Measurements from ENCODE around the gene CBFA2T3. TPM values are rescaled to one million over a fixed set of nuclear protein-coding genes. Genes with fewer than 3 reads are reported as not detected.

CBFA2T3 gene
- total RNA-seq, 1 donor from 2014 or later: 2.4 TPM

- FAIRE-seq: no peak
- Mint-ChIP-seq H3K36me3 (ENCODE audit: low read depth, unreplicated experiment) (peaks cover 12% of the 10 kb centered on the region), H3K27ac (ENCODE audit: unreplicated experiment) (no peak overlapping the region), H3K27me3 (ENCODE audit: low read depth, unreplicated experiment) (no peaks in the 10 kb centered on the region), H3K4me1 (ENCODE audit: low read depth, unreplicated experiment) (peaks cover 6% of the 10 kb centered on the region), H3K4me3 (ENCODE audit: unreplicated experiment) (no peak overlapping the region), H3K9me3 (ENCODE audit: unreplicated experiment) (peaks cover 2% of the 10 kb centered on the region)
- Histone ChIP-seq H3K4me3 (ENCODE audit: insufficient read depth, low read depth, low read length) (no peak overlapping the region), H3K27ac (ENCODE audit: low read depth, low read length) (no peak overlapping the region), H3K27me3 (ENCODE audit: insufficient read depth, low read length) (no peaks in the 10 kb centered on the region), H3K36me3 (ENCODE audit: insufficient read depth, low read length) (peaks cover 3% of the 10 kb centered on the region), H3K4me2 (ENCODE audit: low read length) (no peak overlapping the region), H3K4me1 (ENCODE audit: insufficient read depth, low read length) (peaks cover 12% of the 10 kb centered on the region), H4K20me1 (ENCODE audit: insufficient read depth, low read length) (peaks cover 50% of the 10 kb centered on the region), H2AFZ (ENCODE audit: low read depth, low read length) (no peak overlapping the region), H3K9ac (ENCODE audit: low read length) (no peak overlapping the region), H3K9me3 (ENCODE audit: insufficient read depth, low read depth, low read length) (no peaks in the 10 kb centered on the region), H3K79me2 (ENCODE audit: insufficient read depth, low read length) (peaks cover 34% of the 10 kb centered on the region)
- DNase-seq (ENCODE audit: low read depth): no peak
- TF ChIP-seq EZH2 (IDR thresholded peaks at IDR 0.05; ENCODE audit: insufficient read depth, low read length) (no peak), CTCF (IDR thresholded peaks at IDR 0.05; ENCODE audit: insufficient read depth, low read depth, low read length) (no peak)
Measured at GRCh38 chr16:88854306-88855111, 122.5 kb downstream of the CBFA2T3 start.

- H3K4me3 ChIP-seq (ENCODE audit: insufficient read depth, low read depth, low read length): no peak overlapping the region
- no peak for TF ChIP-seq EZH2 (IDR thresholded peaks at IDR 0.05; ENCODE audit: insufficient read depth, low read length)
- no peak for TF ChIP-seq CTCF (IDR thresholded peaks at IDR 0.05; ENCODE audit: insufficient read depth, low read depth, low read length)
- peaks cover 11% of the 10 kb centered on the region for H3K36me3 Mint-ChIP-seq (ENCODE audit: low read depth, unreplicated experiment)
- H3K9ac ChIP-seq (ENCODE audit: low read length): no peak overlapping the region
- peaks cover 29% of the 10 kb centered on the region for H3K79me2 ChIP-seq (ENCODE audit: insufficient read depth, low read length)
- no peak overlapping the region for H2AFZ ChIP-seq (ENCODE audit: low read depth, low read length)
- H4K20me1 ChIP-seq (ENCODE audit: insufficient read depth, low read length): peaks cover 45% of the 10 kb centered on the region
- FAIRE-seq (no peak), DNase-seq (ENCODE audit: low read depth) (no peak)
- H3K4me2 ChIP-seq (ENCODE audit: low read length): no peak overlapping the region
- peaks cover 6% of the 10 kb centered on the region for H3K4me1 Mint-ChIP-seq (ENCODE audit: low read depth, unreplicated experiment)
- no peaks in the 10 kb centered on the region for H3K36me3 ChIP-seq (ENCODE audit: insufficient read depth, low read length)
- no peak overlapping the region for H3K27ac ChIP-seq (ENCODE audit: low read depth, low read length)
- H3K9me3 ChIP-seq (ENCODE audit: insufficient read depth, low read depth, low read length): no peaks in the 10 kb centered on the region
- H3K4me3 Mint-ChIP-seq (ENCODE audit: unreplicated experiment): no peak overlapping the region
- H3K27me3 Mint-ChIP-seq (ENCODE audit: low read depth, unreplicated experiment): no peaks in the 10 kb centered on the region
- H3K27ac Mint-ChIP-seq (ENCODE audit: unreplicated experiment): no peak overlapping the region
- no peaks in the 10 kb centered on the region for H3K27me3 ChIP-seq (ENCODE audit: insufficient read depth, low read length)
- peaks cover 2% of the 10 kb centered on the region for H3K9me3 Mint-ChIP-seq (ENCODE audit: unreplicated experiment)
- peaks cover 12% of the 10 kb centered on the region for H3K4me1 ChIP-seq (ENCODE audit: insufficient read depth, low read length)
Measured at GRCh38 chr16:88853325-88853941, 123.6 kb downstream of the CBFA2T3 start.

DNA sequence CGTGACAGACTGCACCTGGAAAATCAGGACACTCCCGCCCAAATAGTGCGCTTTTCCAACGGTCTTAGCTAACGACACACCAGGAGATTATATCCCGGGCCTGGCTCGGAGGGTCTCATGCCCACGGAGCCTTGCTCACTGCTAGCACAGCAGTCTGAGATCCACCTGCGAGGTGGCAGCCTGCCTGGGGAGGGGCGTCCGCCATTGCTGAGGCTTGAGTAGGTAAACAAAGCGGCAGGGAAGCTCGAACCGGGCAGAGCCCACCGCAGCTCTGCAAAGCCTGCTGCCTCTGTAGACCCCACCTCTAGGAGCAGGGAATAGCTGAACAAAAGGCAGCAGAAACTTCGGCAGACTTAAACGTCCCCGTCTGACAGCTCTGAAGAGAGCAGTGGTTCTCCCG lies 125.4 kb downstream of the CBFA2T3 start:
- H2AFZ ChIP-seq (ENCODE audit: low read depth, low read length): no peak overlapping the region
- Mint-ChIP-seq H3K9me3 (ENCODE audit: unreplicated experiment) (no peaks in the 10 kb centered on the region), H3K4me1 (ENCODE audit: low read depth, unreplicated experiment) (peaks cover 4% of the 10 kb centered on the region), H3K27me3 (ENCODE audit: low read depth, unreplicated experiment) (no peaks in the 10 kb centered on the region), H3K36me3 (ENCODE audit: low read depth, unreplicated experiment) (peaks cover 11% of the 10 kb centered on the region), H3K27ac (ENCODE audit: unreplicated experiment) (no peak overlapping the region), H3K4me3 (ENCODE audit: unreplicated experiment) (no peak overlapping the region)
- H4K20me1 ChIP-seq (ENCODE audit: insufficient read depth, low read length): peaks cover 45% of the 10 kb centered on the region
- peaks cover 16% of the 10 kb centered on the region for H3K79me2 ChIP-seq (ENCODE audit: insufficient read depth, low read length)
- H3K4me2 ChIP-seq (ENCODE audit: low read length): no peak overlapping the region
- H3K4me1 ChIP-seq (ENCODE audit: insufficient read depth, low read length): peaks cover 8% of the 10 kb centered on the region
- TF ChIP-seq EZH2 (IDR thresholded peaks at IDR 0.05; ENCODE audit: insufficient read depth, low read length) (no peak), CTCF (IDR thresholded peaks at IDR 0.05; ENCODE audit: insufficient read depth, low read depth, low read length) (no peak)
- DNase-seq (ENCODE audit: low read depth) (no peak), FAIRE-seq (no peak)
- H3K27ac ChIP-seq (ENCODE audit: low read depth, low read length): no peak overlapping the region
- no peaks in the 10 kb centered on the region for H3K9me3 ChIP-seq (ENCODE audit: insufficient read depth, low read depth, low read length)
- H3K36me3 ChIP-seq (ENCODE audit: insufficient read depth, low read length): no peaks in the 10 kb centered on the region
- no peaks in the 10 kb centered on the region for H3K27me3 ChIP-seq (ENCODE audit: insufficient read depth, low read length)
- no peak overlapping the region for H3K4me3 ChIP-seq (ENCODE audit: insufficient read depth, low read depth, low read length)
- H3K9ac ChIP-seq (ENCODE audit: low read length): no peak overlapping the region

Data from astrocyte (in vitro differentiated cells and primary cell).